ENCODE measurements around the gene CLBA1. TPM values are rescaled to one million over a fixed set of nuclear protein-coding genes. Genes with fewer than 3 reads are reported as not detected.

Gene CLBA1
- total and polyA plus RNA-seq, 2 experiments from 2014 or later = 1.6 to 1.8 TPM

GRCh38 chr14:104955396-104955770, 30.2 kb upstream of the CLBA1 start:
- TF ChIP-seq POLR2AphosphoS5 (IDR thresholded peaks at IDR 0.05; ENCODE audit: low read depth) (no peak), ZNF331 (CRISPR knock-in tag; IDR thresholded peaks at IDR 0.05; ENCODE audit: low read depth) (no peak), EZH2phosphoT487 (IDR thresholded peaks at IDR 0.05; ENCODE audit: unreplicated experiment) (no peak), ETS1 (IDR thresholded peaks at IDR 0.05) (no peak), EZH2 (IDR thresholded peaks at IDR 0.05; ENCODE audit: low read depth, unreplicated experiment) (no peak), CREB1 (CRISPR knock-in tag; IDR thresholded peaks at IDR 0.05; ENCODE audit: low read depth) (no peak), ZNF114 (CRISPR knock-in tag; IDR thresholded peaks at IDR 0.05) (no peak), STAT1 (IDR thresholded peaks at IDR 0.05; ENCODE audit: unreplicated experiment) (no peak), NANOG (IDR thresholded peaks at IDR 0.05; ENCODE audit: borderline replicate concordance) (no peak), JUNB (IDR thresholded peaks at IDR 0.05; ENCODE audit: unreplicated experiment) (no peak)
- TF ChIP-seq, protein P1, sequence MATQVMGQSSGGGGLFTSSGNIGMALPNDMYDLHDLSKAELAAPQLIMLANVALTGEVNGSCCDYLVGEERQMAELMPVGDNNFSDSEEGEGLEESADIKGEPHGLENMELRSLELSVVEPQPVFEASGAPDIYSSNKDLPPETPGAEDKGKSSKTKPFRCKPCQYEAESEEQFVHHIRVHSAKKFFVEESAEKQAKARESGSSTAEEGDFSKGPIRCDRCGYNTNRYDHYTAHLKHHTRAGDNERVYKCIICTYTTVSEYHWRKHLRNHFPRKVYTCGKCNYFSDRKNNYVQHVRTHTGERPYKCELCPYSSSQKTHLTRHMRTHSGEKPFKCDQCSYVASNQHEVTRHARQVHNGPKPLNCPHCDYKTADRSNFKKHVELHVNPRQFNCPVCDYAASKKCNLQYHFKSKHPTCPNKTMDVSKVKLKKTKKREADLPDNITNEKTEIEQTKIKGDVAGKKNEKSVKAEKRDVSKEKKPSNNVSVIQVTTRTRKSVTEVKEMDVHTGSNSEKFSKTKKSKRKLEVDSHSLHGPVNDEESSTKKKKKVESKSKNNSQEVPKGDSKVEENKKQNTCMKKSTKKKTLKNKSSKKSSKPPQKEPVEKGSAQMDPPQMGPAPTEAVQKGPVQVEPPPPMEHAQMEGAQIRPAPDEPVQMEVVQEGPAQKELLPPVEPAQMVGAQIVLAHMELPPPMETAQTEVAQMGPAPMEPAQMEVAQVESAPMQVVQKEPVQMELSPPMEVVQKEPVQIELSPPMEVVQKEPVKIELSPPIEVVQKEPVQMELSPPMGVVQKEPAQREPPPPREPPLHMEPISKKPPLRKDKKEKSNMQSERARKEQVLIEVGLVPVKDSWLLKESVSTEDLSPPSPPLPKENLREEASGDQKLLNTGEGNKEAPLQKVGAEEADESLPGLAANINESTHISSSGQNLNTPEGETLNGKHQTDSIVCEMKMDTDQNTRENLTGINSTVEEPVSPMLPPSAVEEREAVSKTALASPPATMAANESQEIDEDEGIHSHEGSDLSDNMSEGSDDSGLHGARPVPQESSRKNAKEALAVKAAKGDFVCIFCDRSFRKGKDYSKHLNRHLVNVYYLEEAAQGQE (IDR thresholded peaks at IDR 0.05; ENCODE audit: unreplicated experiment) = no peak
- TF ChIP-seq, protein P2, sequence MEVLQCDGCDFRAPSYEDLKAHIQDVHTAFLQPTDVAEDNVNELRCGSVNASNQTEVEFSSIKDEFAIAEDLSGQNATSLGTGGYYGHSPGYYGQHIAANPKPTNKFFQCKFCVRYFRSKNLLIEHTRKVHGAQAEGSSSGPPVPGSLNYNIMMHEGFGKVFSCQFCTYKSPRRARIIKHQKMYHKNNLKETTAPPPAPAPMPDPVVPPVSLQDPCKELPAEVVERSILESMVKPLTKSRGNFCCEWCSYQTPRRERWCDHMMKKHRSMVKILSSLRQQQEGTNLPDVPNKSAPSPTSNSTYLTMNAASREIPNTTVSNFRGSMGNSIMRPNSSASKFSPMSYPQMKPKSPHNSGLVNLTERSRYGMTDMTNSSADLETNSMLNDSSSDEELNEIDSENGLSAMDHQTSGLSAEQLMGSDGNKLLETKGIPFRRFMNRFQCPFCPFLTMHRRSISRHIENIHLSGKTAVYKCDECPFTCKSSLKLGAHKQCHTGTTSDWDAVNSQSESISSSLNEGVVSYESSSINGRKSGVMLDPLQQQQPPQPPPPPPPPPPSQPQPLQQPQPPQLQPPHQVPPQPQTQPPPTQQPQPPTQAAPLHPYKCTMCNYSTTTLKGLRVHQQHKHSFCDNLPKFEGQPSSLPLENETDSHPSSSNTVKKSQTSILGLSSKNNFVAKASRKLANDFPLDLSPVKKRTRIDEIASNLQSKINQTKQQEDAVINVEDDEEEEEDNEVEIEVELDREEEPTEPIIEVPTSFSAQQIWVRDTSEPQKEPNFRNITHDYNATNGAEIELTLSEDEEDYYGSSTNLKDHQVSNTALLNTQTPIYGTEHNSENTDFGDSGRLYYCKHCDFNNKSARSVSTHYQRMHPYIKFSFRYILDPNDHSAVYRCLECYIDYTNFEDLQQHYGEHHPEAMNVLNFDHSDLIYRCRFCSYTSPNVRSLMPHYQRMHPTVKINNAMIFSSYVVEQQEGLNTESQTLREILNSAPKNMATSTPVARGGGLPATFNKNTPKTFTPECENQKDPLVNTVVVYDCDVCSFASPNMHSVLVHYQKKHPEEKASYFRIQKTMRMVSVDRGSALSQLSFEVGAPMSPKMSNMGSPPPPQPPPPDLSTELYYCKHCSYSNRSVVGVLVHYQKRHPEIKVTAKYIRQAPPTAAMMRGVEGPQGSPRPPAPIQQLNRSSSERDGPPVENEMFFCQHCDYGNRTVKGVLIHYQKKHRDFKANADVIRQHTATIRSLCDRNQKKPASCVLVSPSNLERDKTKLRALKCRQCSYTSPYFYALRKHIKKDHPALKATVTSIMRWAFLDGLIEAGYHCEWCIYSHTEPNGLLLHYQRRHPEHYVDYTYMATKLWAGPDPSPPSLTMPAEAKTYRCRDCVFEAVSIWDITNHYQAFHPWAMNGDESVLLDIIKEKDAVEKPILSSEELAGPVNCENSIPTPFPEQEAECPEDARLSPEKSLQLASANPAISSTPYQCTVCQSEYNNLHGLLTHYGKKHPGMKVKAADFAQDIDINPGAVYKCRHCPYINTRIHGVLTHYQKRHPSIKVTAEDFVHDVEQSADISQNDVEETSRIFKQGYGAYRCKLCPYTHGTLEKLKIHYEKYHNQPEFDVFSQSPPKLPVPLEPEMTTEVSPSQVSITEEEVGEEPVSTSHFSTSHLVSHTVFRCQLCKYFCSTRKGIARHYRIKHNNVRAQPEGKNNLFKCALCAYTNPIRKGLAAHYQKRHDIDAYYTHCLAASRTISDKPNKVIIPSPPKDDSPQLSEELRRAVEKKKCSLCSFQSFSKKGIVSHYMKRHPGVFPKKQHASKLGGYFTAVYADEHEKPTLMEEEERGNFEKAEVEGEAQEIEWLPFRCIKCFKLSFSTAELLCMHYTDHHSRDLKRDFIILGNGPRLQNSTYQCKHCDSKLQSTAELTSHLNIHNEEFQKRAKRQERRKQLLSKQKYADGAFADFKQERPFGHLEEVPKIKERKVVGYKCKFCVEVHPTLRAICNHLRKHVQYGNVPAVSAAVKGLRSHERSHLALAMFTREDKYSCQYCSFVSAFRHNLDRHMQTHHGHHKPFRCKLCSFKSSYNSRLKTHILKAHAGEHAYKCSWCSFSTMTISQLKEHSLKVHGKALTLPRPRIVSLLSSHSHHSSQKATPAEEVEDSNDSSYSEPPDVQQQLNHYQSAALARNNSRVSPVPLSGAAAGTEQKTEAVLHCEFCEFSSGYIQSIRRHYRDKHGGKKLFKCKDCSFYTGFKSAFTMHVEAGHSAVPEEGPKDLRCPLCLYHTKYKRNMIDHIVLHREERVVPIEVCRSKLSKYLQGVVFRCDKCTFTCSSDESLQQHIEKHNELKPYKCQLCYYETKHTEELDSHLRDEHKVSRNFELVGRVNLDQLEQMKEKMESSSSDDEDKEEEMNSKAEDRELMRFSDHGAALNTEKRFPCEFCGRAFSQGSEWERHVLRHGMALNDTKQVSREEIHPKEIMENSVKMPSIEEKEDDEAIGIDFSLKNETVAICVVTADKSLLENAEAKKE (CRISPR knock-in tag; IDR thresholded peaks at IDR 0.05) = no peak
- TF ChIP-seq, protein P3, sequence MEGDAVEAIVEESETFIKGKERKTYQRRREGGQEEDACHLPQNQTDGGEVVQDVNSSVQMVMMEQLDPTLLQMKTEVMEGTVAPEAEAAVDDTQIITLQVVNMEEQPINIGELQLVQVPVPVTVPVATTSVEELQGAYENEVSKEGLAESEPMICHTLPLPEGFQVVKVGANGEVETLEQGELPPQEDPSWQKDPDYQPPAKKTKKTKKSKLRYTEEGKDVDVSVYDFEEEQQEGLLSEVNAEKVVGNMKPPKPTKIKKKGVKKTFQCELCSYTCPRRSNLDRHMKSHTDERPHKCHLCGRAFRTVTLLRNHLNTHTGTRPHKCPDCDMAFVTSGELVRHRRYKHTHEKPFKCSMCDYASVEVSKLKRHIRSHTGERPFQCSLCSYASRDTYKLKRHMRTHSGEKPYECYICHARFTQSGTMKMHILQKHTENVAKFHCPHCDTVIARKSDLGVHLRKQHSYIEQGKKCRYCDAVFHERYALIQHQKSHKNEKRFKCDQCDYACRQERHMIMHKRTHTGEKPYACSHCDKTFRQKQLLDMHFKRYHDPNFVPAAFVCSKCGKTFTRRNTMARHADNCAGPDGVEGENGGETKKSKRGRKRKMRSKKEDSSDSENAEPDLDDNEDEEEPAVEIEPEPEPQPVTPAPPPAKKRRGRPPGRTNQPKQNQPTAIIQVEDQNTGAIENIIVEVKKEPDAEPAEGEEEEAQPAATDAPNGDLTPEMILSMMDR (conservative IDR thresholded peaks at IDR 0.05; ENCODE audit: low read depth in 2 of 2) = no peak
- no peak for DNase-seq (ENCODE audit: low spot score)
- Histone ChIP-seq H3K36me3 (ENCODE audit: insufficient read depth) (no peaks in the 10 kb centered on the region), H3K27ac (ENCODE audit: low read depth) (no peak overlapping the region), H3K9me2 (ENCODE audit: insufficient read depth) (no peaks in the 10 kb centered on the region), H4K20me1 (replicated peaks; ENCODE audit: insufficient read depth) (no peaks in the 10 kb centered on the region), H3F3A (replicated peaks; ENCODE audit: low read depth) (no peaks in the 10 kb centered on the region), H3K27me3 (ENCODE audit: insufficient read depth) (no peaks in the 10 kb centered on the region), H3K4me3 (no peak overlapping the region), H3K4me1 (ENCODE audit: insufficient read depth) (no peaks in the 10 kb centered on the region), H3K4me2 (no peak overlapping the region), H2AFZ (no peak overlapping the region), H3K79me2 (replicated peaks; ENCODE audit: insufficient read depth) (no peaks in the 10 kb centered on the region)
- no peak for ATAC-seq
- peaks cover 8% of the 10 kb centered on the region for H3K9me3 Mint-ChIP-seq
- peaks cover 4% of the 10 kb centered on the region; the same call in 2 of the 3 replicates for H3K36me3 Mint-ChIP-seq (ENCODE audit: low read depth)
- no peaks in the 10 kb centered on the region for H3K4me1 Mint-ChIP-seq
- no peak overlapping the region for H3K4me3 Mint-ChIP-seq
- H3K27me3 Mint-ChIP-seq (ENCODE audit: insufficient read depth, low read depth, poor library complexity) = peaks cover 8% of the 10 kb centered on the region
- H3K27ac Mint-ChIP-seq = no peak overlapping the region

Measured in GM23338 (cell line).